ENCODE measurements around the gene MYO1D.

Gene MYO1D

GRCh38 chr17:32503251-32504165 is 373.4 kb downstream of the MYO1D start:
- H3K4me3 ChIP-seq (ENCODE audit: low read depth, low read length): no peak overlapping the region; the same call in 1 of the 2 replicates
- no peak for TF ChIP-seq CTCF (IDR thresholded peaks at IDR 0.05; ENCODE audit: low read depth, low read length, missing control alignments)
- peak; percentile 96 for DNase-seq (ENCODE audit: low read depth)

- DNase-seq (ENCODE audit: low read depth): no peak
- H3K4me3 ChIP-seq (ENCODE audit: low read depth, low read length): no peak overlapping the region
- TF ChIP-seq CTCF (IDR thresholded peaks at IDR 0.05; ENCODE audit: low read depth, low read length, missing control alignments): no peak
Observed at GRCh38 chr17:32502710-32503109, 374.2 kb downstream of the MYO1D start.

GRCh38 chr17:32502013-32502412 is 374.9 kb downstream of the MYO1D start:
- DNase-seq (ENCODE audit: low read depth): no peak
- TF ChIP-seq CTCF (IDR thresholded peaks at IDR 0.05; ENCODE audit: low read depth, low read length, missing control alignments): no peak
- H3K4me3 ChIP-seq (ENCODE audit: low read depth, low read length): no peak overlapping the region

- no peak for DNase-seq (ENCODE audit: low read depth)
- H3K4me3 ChIP-seq (ENCODE audit: low read depth, low read length): no peak overlapping the region
- no peak for TF ChIP-seq CTCF (IDR thresholded peaks at IDR 0.05; ENCODE audit: low read depth, low read length, missing control alignments)
Observed at GRCh38 chr17:32498391-32498790, 378.5 kb downstream of the MYO1D start.

GRCh38 chr17:32497431-32498205 is 379.3 kb downstream of the MYO1D start:
- no peak for DNase-seq (ENCODE audit: low read depth)
- no peak overlapping the region for H3K4me3 ChIP-seq (ENCODE audit: low read depth, low read length)
- TF ChIP-seq CTCF (IDR thresholded peaks at IDR 0.05; ENCODE audit: low read depth, low read length, missing control alignments): no peak

GRCh38 chr17:32496395-32497073 is 380.4 kb downstream of the MYO1D start:
- no peak for DNase-seq (ENCODE audit: low read depth)
- no peak overlapping the region for H3K4me3 ChIP-seq (ENCODE audit: low read depth, low read length)
- no peak for TF ChIP-seq CTCF (IDR thresholded peaks at IDR 0.05; ENCODE audit: low read depth, low read length, missing control alignments)

Measured in GM12864 (cell line).